DND-41 (cell line): ENCODE results near the gene MSH3.
"Not testable (repeated sequence)": the region's sequence is repeated elsewhere in the genome, so short reads cannot be mapped to it uniquely, and the experiment has no call there.

ENCODE experiments used
- ATAC-seq: fragments of 200-7000 bp; cut with Tn5 transposase; 3 replicates; pipeline ENCODE4 v1.9.1; 2021; ENCODE audit warnings: low read depth; ENCODE audit not compliant: insufficient read depth
- DNase-seq: peaks from one replicate; pipeline ENCODE4 v3.0.0-alpha.2; 2020
- H2AFZ ChIP-seq: 2 replicates; pipeline ENCODE4 v1.6.0; 2012; ENCODE audit warnings: low read depth, low read length
- H3K27ac ChIP-seq: 2 replicates; pipeline ENCODE4 v1.5.1; 2012; ENCODE audit warnings: low read length, inconsistent platforms
- H3K27me3 ChIP-seq: fragments of 200-600 bp; sonication (generic); 2 replicates; pipeline ENCODE4 v1.6.0; 2012; ENCODE audit warnings: low read length, mild to moderate bottlenecking, inconsistent platforms; ENCODE audit not compliant: insufficient read depth, poor library complexity
- H3K36me3 ChIP-seq: 2 replicates; pipeline ENCODE4 v1.5.1; 2012; ENCODE audit warnings: low read length, inconsistent platforms; ENCODE audit not compliant: insufficient read depth
- H3K4me1 ChIP-seq: 2 replicates; pipeline ENCODE4 v1.5.1; 2012; ENCODE audit warnings: mild to moderate bottlenecking, low read length; ENCODE audit not compliant: insufficient read depth
- H3K4me2 ChIP-seq: 2 replicates; pipeline ENCODE4 v1.6.0; 2012; ENCODE audit warnings: mild to moderate bottlenecking, moderate library complexity, low read length, inconsistent platforms; ENCODE audit not compliant: insufficient read depth
- H3K4me3 ChIP-seq, 2 experiments: fragments of 200-600 bp in 1 of 2; shearing (Covaris generic) in 1 of 2; 2 replicates each; pipeline ENCODE4 v1.5.1; 2012 to 2016; ENCODE audit warnings: inconsistent platforms in 2 of 2, low read length in 2 of 2, mild to moderate bottlenecking in 2 of 2, low read depth in 1 of 2, moderate library complexity in 1 of 2
- H3K79me2 ChIP-seq: 2 replicates; pipeline ENCODE4 v1.6.0; 2012; ENCODE audit warnings: low read length, inconsistent platforms; ENCODE audit not compliant: insufficient read depth
- H3K9ac ChIP-seq: 2 replicates; pipeline ENCODE4 v1.6.0; 2012; ENCODE audit warnings: low read depth, mild to moderate bottlenecking, inconsistent platforms, low read length, moderate library complexity
- H3K9me3 ChIP-seq: 2 replicates; pipeline ENCODE4 v1.5.1; 2012; ENCODE audit warnings: low read length, moderate library complexity, mild to moderate bottlenecking, inconsistent platforms; ENCODE audit not compliant: insufficient read depth, severe bottlenecking
- H4K20me1 ChIP-seq: 2 replicates; pipeline ENCODE4 v1.6.0; 2012; ENCODE audit warnings: low read length; ENCODE audit not compliant: insufficient read depth
- CTCF ChIP-seq: IDR thresholded peaks from 2 replicates; pipeline ENCODE4 v1.5.1; 2012; ENCODE audit warnings: borderline replicate concordance, low read length, moderate library complexity, mild to moderate bottlenecking; ENCODE audit not compliant: poor library complexity, severe bottlenecking; ENCODE audit errors: extremely low read depth
- EZH2 ChIP-seq: IDR thresholded peaks from 3 replicates; pipeline ENCODE4 v1.6.1; 2012; ENCODE audit warnings: borderline replicate concordance, low read depth, mild to moderate bottlenecking, moderate library complexity, low read length, inconsistent platforms; ENCODE audit not compliant: severe bottlenecking

Gene MSH3

DNA sequence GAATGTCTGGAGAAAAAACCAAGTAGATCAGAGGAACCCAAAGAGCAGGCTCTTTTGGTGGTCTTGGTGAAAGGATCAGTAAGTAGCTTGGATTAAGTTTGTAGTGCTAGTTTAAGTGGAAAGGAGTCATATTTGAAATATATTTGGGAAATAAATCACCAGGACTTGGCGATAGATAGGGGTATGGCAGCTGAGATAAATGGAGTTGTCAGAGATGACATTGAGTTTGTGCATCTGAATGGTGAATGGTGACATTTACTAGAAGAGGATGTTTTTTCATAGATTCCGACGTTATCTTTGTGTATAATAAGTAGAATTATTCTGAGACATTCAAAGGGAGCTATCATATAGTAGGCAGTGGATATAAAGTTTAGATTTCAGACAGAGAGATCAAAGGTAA, 162.1 kb downstream of the MSH3 start:
- no peak overlapping the region for H2AFZ ChIP-seq
- ATAC-seq (no peak), DNase-seq (no peak)
- H3K4me2 ChIP-seq = no peak overlapping the region
- TF ChIP-seq EZH2 (no peak), CTCF (no peak)
- no peaks in the 10 kb centered on the region for H3K4me1 ChIP-seq
- no peak overlapping the region for H3K4me3 ChIP-seq
- peaks cover 30% of the 10 kb centered on the region; the same call in 1 of the 2 replicates for H3K36me3 ChIP-seq
- H3K27ac ChIP-seq = no peak overlapping the region
- H3K79me2 ChIP-seq = no peaks in the 10 kb centered on the region
- H4K20me1 ChIP-seq = no peaks in the 10 kb centered on the region
- H3K9me3 ChIP-seq = no peaks in the 10 kb centered on the region
- no peaks in the 10 kb centered on the region for H3K27me3 ChIP-seq
- no peak overlapping the region for H3K9ac ChIP-seq

GRCh38 chr5:80820685-80821084, 166.2 kb downstream of the MSH3 start:
- no peak overlapping the region for H3K4me3 ChIP-seq
- H4K20me1 ChIP-seq = no peaks in the 10 kb centered on the region
- H3K4me2 ChIP-seq = no peak overlapping the region
- H3K27ac ChIP-seq = no peak overlapping the region
- peaks cover 3% of the 10 kb centered on the region for H3K9me3 ChIP-seq
- H3K36me3 ChIP-seq = peaks cover 27% of the 10 kb centered on the region; the same call in 1 of the 2 replicates
- no peaks in the 10 kb centered on the region for H3K79me2 ChIP-seq
- DNase-seq = no peak
- TF ChIP-seq EZH2 (no peak), CTCF (no peak)
- no peak overlapping the region for H3K9ac ChIP-seq
- H2AFZ ChIP-seq = no peak overlapping the region
- H3K27me3 ChIP-seq = no peaks in the 10 kb centered on the region
- no peak for ATAC-seq
- no peaks in the 10 kb centered on the region for H3K4me1 ChIP-seq

DNA sequence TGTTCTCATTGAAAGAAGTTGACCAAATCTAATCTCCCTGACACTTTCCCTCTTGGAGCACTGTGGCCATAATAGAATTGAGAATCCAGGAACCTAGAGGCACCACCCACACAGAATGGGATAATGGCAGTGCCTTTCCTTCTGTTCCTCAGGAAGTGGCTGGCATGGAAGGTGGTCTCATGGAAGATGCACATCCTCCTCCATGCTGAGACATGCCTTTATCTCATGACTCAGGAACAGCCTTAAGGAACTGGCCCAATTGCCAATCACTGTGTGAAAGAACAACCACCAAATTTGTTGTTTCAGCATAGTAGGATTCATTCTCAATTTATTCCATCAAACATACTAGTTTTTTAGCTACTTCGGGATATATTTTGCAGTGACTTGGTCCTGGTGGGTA, 168.2 kb downstream of the MSH3 start:
- Histone ChIP-seq H3K9me3 (peaks cover 5% of the 10 kb centered on the region), H3K4me1 (no peaks in the 10 kb centered on the region), H2AFZ (no peak overlapping the region), H3K4me3 (no peak overlapping the region), H3K79me2 (no peaks in the 10 kb centered on the region), H3K9ac (no peak overlapping the region), H3K36me3 (peaks cover 19% of the 10 kb centered on the region; the same call in 1 of the 2 replicates), H4K20me1 (no peaks in the 10 kb centered on the region), H3K27me3 (no peaks in the 10 kb centered on the region), H3K4me2 (no peak overlapping the region), H3K27ac (no peak overlapping the region)
- ATAC-seq (no peak), DNase-seq (no peak)
- no peak for TF ChIP-seq EZH2
- TF ChIP-seq CTCF = no peak

DNA sequence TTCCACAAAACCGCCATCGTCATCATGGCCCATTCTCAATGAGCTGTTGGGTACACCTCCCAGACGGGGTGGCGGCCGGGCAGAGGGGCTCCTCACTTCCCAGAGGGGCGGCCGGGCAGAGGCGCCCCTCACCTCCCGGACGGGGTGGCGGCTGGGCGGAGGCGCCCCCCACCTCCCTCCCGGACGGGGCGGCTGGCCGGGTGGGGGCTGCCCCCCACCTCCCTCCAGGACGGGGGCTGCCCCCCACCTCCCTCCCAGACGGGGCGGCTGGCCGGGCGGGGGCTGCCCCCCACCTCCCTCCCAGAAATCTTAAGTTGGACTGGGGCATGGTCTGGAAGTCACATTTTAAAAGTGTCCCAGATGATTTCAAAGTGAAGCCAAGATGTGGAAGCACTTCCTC, 169.7 kb downstream of the MSH3 start:
- H3K79me2 ChIP-seq, H4K20me1 ChIP-seq, H3K4me2 ChIP-seq, H2AFZ ChIP-seq, ATAC-seq, H3K4me3 ChIP-seq, H3K27me3 ChIP-seq, H3K9ac ChIP-seq, H3K27ac ChIP-seq, DNase-seq, H3K4me1 ChIP-seq: not testable (repeated sequence)
- Histone ChIP-seq H3K9me3 (peaks cover 16% of the 10 kb centered on the region), H3K36me3 (peaks cover 24% of the 10 kb centered on the region)
